HG03108 (cell line): ENCODE results near the gene TRAPPC8.
"Not testable (repeated sequence)": the region's sequence is repeated elsewhere in the genome, so short reads cannot be mapped to it uniquely, and the experiment has no call there.

Source experiments
- ATAC-seq: cut with Tn5 transposase; IDR thresholded peaks from one replicate; pipeline ENCODE4 v1.9.1; 2021; ENCODE audit warnings: moderate library complexity; ENCODE audit not compliant: unreplicated experiment

The TRAPPC8 gene

DNA sequence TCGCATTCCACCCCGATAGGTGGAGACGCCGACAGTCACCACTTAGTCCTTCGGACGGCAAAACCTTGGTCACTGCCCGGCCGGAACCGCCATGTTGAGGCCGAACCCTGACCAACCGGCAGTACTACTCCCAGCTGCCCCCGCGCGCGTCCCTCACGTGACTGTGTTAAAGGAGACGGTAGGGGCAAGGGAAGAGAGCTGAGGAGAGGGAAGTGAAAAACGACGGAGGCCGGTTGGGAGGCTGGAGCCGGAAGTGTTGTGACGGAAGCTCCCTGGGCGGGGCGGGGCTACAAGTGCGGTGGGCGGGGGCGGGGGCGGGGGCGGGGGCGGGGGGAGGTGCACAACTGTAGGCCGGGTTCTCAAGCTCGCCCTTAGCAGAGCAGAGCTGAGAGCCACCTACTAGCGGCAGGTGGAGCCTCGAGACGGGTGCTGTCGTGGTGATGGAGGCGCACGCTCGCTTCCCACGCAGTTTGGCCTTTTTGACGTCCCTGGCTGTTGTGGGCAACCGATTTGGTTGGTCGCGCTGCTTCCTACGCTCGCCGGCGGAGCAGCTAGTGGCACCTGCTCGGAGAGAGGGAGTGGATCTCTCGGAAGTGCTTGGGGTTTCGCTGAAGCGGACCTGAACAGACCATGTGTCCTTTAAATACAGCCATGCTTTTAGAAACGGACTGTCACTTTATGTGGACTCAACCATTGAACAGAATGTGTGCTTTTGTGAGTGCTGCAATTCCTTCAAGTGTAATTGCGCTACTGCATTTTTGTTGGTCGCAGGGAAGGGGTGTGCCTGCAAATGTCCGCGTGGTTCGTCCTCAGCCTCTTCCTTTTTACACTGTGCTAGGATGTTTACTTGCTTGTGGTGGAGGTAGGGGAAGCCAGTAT, at the start of gene TRAPPC8:
TRAPPC8 (minus strand) TSS at position 130 of the 879 bp plus-strand sequence. CDS start 364 bp downstream, outside the sequence.
- peak; percentile 82 for ATAC-seq

GRCh38 chr18:31990823-31991222, 47.9 kb upstream of the TRAPPC8 start:
- peak; percentile 100 for ATAC-seq

DNA sequence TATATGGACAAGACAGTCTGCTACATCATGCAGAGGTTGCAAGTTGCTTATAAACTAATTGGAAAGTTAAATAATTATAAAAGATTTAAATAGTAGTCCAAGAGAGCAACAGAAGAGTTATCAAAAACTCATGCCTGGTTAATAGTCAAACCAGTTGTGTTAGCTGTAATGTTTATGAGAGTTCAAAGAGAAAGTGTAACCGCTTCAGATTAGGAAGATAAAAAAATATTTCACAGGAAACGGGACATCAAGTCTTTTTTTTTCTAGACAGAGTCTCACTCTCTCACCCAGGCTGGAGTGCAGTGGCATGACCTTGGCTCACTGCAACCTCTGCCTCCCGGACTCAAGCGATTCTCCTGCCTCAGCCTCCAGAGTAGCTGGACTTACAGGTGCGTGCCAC, 41.0 kb upstream of the TRAPPC8 start:
- no peak for ATAC-seq

- no peak for ATAC-seq
Measured at GRCh38 chr18:31983020-31983419, 40.1 kb upstream of the TRAPPC8 start.

DNA sequence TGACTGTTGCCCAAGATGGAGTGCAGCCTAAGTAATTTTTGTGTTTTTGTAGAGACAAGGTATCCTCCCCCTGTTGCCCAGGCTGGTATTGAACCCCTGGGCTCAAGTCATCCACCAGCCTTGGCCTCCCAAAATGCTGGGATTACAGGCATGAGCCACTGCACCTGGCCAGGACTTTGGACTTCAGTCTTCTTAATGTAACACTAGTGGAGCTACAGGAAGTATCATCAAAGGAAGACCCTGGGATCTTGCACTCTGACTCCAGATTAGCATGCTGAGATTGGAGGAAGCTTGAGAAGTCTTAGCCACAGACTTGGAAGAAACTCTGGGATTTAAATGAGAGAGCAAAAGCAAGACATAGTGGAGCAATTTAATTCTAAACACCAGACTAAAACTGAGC, 37.9 kb upstream of the TRAPPC8 start:
- ATAC-seq, result no peak

- no peak for ATAC-seq
Measured at GRCh38 chr18:31979714-31980113, 36.8 kb upstream of the TRAPPC8 start.

DNA sequence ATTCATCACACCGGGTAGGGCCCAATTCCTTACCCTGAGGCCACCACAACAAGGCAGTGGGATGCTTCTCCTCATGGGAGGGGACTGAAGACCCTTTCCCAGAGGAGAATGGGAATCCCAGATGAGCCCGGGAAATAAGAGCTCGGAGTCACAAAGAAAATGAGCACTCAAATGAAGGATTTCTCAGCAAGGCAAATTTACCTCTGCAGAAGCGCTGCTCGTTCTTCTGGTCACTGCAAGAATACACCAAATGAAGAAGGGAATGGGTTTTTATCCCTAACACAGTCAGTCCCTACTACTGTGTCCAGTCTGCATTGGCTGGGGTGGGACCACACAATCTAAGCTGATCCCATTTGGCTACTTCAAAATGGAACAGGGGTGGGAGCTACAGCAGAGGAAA, 35.7 kb upstream of the TRAPPC8 start:
- no peak for ATAC-seq

DNA sequence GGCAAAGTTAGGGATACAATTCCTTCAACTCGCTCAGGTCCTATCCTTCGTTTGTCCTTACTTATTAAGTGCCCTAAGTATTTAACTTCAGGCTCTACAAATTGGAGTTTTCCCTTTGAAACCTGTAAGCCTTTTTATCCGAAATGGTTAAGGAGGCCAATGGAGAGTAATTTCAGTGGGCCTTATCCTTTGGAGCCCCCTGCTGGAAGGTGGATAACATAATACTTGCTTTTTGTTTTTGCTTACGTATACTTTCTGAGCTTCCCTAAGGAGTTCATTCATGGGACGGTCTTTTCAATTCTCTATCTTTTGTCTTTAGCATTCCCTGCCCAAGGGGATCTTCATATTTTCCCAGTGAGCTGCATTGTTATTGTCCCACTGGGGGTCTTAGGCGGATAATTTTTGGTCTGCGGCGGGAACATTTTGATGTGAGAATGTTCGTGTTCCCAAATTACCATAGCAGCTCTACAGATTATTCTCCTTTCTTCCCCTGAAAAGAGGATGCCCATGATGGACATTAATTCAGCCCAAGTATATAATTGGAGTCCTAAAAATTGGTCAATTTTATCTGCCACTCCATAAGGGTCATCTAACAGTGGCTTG, 34.4 kb upstream of the TRAPPC8 start:
- no peak for ATAC-seq

- no peak for ATAC-seq
Measured at GRCh38 chr18:31976242-31976641, 33.3 kb upstream of the TRAPPC8 start.

DNA sequence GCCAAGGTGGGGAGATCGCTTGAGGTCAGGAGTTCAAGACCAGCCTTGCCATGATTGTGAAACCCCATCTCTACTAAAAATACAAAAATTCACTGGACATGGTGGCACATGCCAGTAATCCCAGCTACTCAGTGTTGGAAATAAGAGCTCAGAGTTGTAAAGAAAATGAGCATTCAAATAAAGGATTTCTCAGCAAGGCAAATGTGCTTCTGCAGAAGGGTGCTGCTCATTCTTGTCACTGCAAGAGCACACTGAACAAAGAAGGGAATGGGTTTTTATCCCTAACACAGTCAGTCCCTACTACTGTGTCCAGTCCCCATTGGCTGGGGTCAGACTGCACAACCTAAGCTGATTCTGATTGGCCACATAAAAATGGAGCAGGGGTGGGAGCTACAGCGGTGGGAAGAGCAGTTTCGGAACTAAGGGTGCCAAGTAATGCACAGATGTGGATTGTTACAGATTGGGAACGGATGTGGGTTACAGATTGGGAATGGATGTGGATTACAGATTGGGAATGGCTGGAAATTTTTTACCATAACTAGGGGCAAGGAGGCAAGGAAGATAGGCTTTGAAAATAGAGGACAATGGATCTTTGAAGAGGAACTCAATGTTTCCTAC, 31.1 kb upstream of the TRAPPC8 start:
- ATAC-seq, result no peak

- no peak for ATAC-seq
Measured at GRCh38 chr18:31970617-31971016, 27.7 kb upstream of the TRAPPC8 start.

- ATAC-seq, result no peak
Measured at GRCh38 chr18:31965316-31965970, 22.5 kb upstream of the TRAPPC8 start.

GRCh38 chr18:31957728-31958127, 14.8 kb upstream of the TRAPPC8 start:
- ATAC-seq, result no peak

DNA sequence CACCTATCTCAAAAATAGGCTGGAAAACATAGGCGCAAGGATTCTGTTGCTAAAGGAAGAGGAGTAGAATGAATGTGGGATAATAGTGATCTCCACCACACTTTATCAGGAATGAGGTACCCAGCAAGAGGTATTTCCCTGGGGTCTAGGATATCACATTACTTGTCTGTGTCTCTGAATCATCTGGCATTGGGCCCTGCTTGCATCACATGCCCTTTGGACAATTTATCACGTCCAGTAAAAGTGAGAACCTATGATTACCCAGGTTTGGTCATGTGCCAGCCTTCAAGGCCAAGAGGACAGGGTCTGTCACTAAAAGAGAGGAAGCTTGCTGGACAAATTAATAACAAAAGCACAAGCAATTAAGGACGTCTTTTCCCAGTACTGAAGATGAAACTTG, 11.4 kb upstream of the TRAPPC8 start:
- no peak for ATAC-seq

- ATAC-seq, result not testable (repeated sequence)
Measured at GRCh38 chr18:31953699-31954098, 10.8 kb upstream of the TRAPPC8 start.

DNA sequence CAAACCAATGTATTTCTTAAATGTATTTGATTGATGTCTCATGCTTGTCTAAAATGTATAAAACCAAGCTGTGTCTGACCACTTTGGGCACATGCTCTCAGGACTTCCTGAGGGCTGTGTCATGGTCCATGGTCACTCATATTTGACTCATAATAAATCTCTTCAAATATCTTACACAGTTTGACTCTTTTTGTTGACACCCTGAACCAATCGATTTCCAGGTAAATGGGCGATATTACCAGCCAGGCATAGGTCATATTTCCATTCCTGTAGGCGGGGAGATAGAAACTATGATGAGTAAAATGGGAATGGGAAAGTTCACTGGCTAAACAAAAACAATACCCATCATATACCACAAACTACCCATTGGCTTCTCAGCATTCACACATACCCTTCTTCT, 9.3 kb upstream of the TRAPPC8 start:
- ATAC-seq, result no peak

GRCh38 chr18:31950583-31950982, 7.7 kb upstream of the TRAPPC8 start:
- no peak for ATAC-seq

GRCh38 chr18:31948349-31948748, 5.4 kb upstream of the TRAPPC8 start:
- not testable (repeated sequence) for ATAC-seq

DNA sequence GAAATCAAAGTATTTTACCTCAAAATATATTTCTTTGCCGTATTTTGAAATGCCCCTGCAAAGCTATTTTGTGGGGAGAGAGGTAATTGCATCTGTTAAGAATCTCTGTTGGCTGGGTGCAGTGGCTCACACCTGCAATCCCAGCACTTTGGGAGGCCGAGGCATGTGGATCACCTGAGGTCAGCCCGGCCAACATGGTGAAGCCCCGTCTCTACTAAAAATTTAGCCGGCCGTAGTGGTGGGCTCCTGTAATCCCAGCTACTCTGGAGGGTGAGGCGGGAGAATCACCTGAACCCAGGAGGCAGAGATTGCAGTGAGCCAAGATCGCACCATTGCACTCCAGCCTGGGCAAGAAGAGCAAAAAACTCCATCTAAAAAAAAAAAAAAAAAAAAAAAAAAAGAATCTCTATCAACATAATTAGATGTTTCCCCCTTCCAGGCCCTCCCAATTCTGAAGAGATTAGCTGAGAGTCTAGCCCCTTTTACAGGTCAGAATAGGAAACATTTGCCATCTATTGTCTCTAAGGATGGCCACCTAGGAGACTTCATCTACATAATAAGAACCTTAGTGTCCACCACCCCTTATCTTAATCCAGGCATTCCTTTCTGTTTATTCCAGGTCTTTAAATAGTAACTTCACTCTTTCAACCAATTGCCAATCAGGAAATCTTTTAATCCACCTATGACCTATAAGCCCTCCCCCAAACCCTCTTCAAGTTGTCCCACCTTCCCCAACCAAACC, 3.5 kb upstream of the TRAPPC8 start:
- no peak for ATAC-seq

- no peak for ATAC-seq
Measured at GRCh38 chr18:31943878-31944816, 1.2 kb upstream of the TRAPPC8 start.
